ENCODE measurements around the gene RPL29.
A peak's percentile ranks its signal among the peaks of the same experiment; 100 is the strongest.

The RPL29 gene

DNA sequence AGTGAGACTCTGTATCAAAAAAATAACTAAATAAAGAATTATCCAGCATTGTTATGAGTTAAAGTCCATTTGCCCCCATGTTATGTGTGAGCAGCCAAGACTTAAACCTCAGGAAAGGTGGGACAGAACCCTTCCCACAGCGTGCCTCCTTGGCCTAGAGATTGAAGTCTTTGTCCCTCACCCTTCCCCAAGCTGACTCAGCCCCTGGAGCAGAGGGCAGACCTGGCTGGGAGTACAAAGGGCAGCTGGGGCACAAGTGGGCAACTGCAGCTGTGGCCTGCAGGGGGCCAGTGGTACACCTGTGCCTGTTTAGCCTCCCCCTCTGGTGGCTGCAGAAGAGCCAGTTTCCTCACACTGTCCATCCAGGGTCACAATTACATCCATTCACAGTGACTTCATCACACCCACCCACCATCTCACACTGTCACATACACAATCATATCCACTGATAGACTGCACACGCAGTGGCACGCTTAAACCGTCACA lies 13.3 kb downstream of the RPL29 start:
- ATAC-seq (ENCODE audit: low read depth) (peak; percentile 46), DNase-seq (ENCODE audit: low spot score) (no peak)
- H3K9me3 ChIP-seq (ENCODE audit: severe bottlenecking) = no peaks in the 10 kb centered on the region
- TF ChIP-seq, protein P1, sequence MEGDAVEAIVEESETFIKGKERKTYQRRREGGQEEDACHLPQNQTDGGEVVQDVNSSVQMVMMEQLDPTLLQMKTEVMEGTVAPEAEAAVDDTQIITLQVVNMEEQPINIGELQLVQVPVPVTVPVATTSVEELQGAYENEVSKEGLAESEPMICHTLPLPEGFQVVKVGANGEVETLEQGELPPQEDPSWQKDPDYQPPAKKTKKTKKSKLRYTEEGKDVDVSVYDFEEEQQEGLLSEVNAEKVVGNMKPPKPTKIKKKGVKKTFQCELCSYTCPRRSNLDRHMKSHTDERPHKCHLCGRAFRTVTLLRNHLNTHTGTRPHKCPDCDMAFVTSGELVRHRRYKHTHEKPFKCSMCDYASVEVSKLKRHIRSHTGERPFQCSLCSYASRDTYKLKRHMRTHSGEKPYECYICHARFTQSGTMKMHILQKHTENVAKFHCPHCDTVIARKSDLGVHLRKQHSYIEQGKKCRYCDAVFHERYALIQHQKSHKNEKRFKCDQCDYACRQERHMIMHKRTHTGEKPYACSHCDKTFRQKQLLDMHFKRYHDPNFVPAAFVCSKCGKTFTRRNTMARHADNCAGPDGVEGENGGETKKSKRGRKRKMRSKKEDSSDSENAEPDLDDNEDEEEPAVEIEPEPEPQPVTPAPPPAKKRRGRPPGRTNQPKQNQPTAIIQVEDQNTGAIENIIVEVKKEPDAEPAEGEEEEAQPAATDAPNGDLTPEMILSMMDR (IDR thresholded peaks at IDR 0.05; ENCODE audit: poor library complexity, severe bottlenecking) = peak; percentile 67
- H3K27ac ChIP-seq (ENCODE audit: poor library complexity, severe bottlenecking) = peak overlapping the region; percentile 84
- peaks cover 9% of the 10 kb centered on the region for H3K4me1 ChIP-seq (ENCODE audit: insufficient read depth, poor library complexity, severe bottlenecking)
- no peaks in the 10 kb centered on the region for H3K27me3 ChIP-seq (ENCODE audit: insufficient read depth, poor library complexity, severe bottlenecking)
- H3K4me3 ChIP-seq (ENCODE audit: severe bottlenecking) = peak overlapping the region; percentile 37
- no peaks in the 10 kb centered on the region for H3K36me3 ChIP-seq (ENCODE audit: low read depth)

DNA sequence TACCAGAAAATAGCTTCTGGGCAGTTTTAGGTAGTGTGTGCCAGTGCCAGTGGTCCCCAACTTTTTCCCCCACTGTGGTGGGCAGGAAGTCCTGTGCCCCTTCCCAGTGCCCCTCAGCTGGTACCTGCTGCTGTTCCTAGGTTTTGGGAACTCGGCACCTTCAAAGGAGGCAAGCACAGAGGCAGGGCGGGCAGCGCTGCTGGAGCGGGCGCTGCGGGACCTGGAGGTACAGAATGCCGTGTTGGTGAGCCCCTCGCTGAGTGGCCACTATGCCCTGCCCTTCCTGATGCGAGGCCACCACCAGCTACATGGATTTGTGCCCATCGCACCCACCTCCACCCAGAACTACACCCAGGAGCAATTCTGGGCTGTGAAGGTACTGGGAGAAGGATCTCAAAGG lies 15.4 kb downstream of the RPL29 start:
- no peak overlapping the region for H3K27ac ChIP-seq (ENCODE audit: poor library complexity, severe bottlenecking)
- H3K4me1 ChIP-seq (ENCODE audit: insufficient read depth, poor library complexity, severe bottlenecking) = peaks cover 13% of the 10 kb centered on the region
- DNase-seq (ENCODE audit: low spot score) (no peak), ATAC-seq (ENCODE audit: low read depth) (no peak)
- H3K36me3 ChIP-seq (ENCODE audit: low read depth) = no peaks in the 10 kb centered on the region
- H3K4me3 ChIP-seq (ENCODE audit: severe bottlenecking) = no peak overlapping the region
- TF ChIP-seq, protein P1 (IDR thresholded peaks at IDR 0.05; ENCODE audit: poor library complexity, severe bottlenecking) = no peak
- H3K27me3 ChIP-seq (ENCODE audit: insufficient read depth, poor library complexity, severe bottlenecking) = no peaks in the 10 kb centered on the region
- no peaks in the 10 kb centered on the region for H3K9me3 ChIP-seq (ENCODE audit: severe bottlenecking)

DNA sequence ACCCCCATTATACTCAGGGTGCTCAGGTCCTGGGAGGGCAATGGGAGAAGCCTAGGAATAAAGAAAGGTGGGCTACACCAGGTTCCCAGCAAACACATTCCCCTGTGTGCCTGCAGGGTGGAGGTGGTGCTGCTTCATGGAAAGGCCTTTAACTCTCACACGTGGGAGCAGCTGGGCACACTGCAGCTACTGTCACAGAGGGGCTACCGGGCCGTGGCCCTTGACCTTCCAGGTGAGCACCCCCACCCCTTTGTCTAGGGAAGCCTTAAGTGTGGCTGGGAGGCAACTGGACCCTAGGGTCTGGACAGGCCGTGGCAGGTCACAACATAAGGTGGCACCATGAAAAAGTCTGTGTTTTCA lies 17.6 kb downstream of the RPL29 start:
- no peak overlapping the region for H3K4me3 ChIP-seq (ENCODE audit: severe bottlenecking)
- TF ChIP-seq, protein P1 (IDR thresholded peaks at IDR 0.05; ENCODE audit: poor library complexity, severe bottlenecking) = no peak
- H3K27ac ChIP-seq (ENCODE audit: poor library complexity, severe bottlenecking) = peak overlapping the region; percentile 21
- no peaks in the 10 kb centered on the region for H3K27me3 ChIP-seq (ENCODE audit: insufficient read depth, poor library complexity, severe bottlenecking)
- H3K9me3 ChIP-seq (ENCODE audit: severe bottlenecking) = no peaks in the 10 kb centered on the region
- DNase-seq (ENCODE audit: low spot score) (no peak), ATAC-seq (ENCODE audit: low read depth) (no peak)
- H3K4me1 ChIP-seq (ENCODE audit: insufficient read depth, poor library complexity, severe bottlenecking) = peaks cover 16% of the 10 kb centered on the region
- no peaks in the 10 kb centered on the region for H3K36me3 ChIP-seq (ENCODE audit: low read depth)

DNA sequence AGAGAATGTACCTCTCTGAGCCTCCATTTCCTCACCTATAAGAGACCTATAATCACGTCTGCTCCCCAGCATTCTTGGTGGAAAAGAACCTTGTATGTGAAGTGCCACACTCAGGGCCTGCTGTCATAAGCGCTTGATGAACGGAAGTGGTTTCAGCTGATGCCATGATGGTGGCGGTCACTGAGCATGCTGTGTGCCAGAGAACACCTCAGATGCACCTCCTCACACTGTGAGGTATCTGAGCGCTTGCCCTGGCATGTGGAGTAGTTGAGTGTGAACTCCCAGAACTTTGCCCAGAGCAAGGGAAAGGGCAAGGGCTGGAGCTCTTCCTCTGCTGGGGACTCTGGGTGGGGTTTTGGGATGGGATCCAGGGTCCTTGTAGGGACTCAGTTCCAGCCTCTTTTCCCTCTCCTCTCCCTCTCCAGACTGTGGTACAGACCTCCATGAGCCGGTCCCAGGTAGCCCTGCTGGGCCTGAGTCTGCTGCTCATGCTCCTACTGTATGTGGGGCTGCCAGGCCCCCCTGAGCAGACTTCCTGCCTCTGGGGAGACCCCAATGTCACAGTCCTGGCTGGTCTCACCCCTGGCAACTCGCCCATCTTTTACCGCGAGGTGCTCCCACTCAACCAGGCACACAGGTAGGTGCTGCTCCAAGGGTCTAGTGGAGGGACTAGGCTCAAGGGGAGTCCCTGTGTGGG lies 18.1 kb downstream of the RPL29 start:
- Histone ChIP-seq H3K9me3 (ENCODE audit: severe bottlenecking) (no peaks in the 10 kb centered on the region), H3K36me3 (ENCODE audit: low read depth) (no peaks in the 10 kb centered on the region), H3K4me3 (ENCODE audit: severe bottlenecking) (no peak overlapping the region), H3K27me3 (ENCODE audit: insufficient read depth, poor library complexity, severe bottlenecking) (no peaks in the 10 kb centered on the region), H3K4me1 (ENCODE audit: insufficient read depth, poor library complexity, severe bottlenecking) (peaks cover 16% of the 10 kb centered on the region), H3K27ac (ENCODE audit: poor library complexity, severe bottlenecking) (peak overlapping the region; percentile 21)
- no peak for DNase-seq (ENCODE audit: low spot score)
- ATAC-seq (ENCODE audit: low read depth) = 0 out of 3 replicates have a peak, but pooled peaks have one; percentile 6
- TF ChIP-seq, protein P1 (IDR thresholded peaks at IDR 0.05; ENCODE audit: poor library complexity, severe bottlenecking) = no peak
